Lung (tissue), 12 donors: ENCODE data around the gene URGCP. TPM values are rescaled to one million over a fixed set of nuclear protein-coding genes. Genes with fewer than 3 reads are reported as not detected.

Experiments used
- ATAC-seq: fragments of 200-7000 bp; cut with Tn5 transposase; one replicate; pipeline ENCODE4 v1.9.1; 2020; ENCODE audit warnings: moderate number of reproducible peaks; ENCODE audit not compliant: insufficient read depth, low FRiP score
- DNase-seq, 3 donors: peaks; one replicate each; pipeline ENCODE4 v3.0.0-alpha.2; 2013 to 2017
- H3K27ac ChIP-seq, 2 donors: one replicate each; pipeline ENCODE4 v1.5.1; 2013; ENCODE audit warnings: mild to moderate bottlenecking in 2 of 2, moderate library complexity in 2 of 2, control low read depth in 1 of 2, inconsistent platforms in 1 of 2, low read depth in 1 of 2, low read length in 1 of 2
- H3K27me3 ChIP-seq, 3 donors: one replicate each; pipeline ENCODE4 v1.5.1; 2013; ENCODE audit warnings: low read length in 2 of 3; ENCODE audit not compliant: control insufficient read depth in 3 of 3, insufficient read depth in 3 of 3
- H3K36me3 ChIP-seq, 4 donors: one replicate each; pipeline ENCODE4 v1.5.1; 2013; ENCODE audit warnings: low read length in 4 of 4, mild to moderate bottlenecking in 1 of 4, moderate library complexity in 1 of 4; ENCODE audit not compliant: control insufficient read depth in 4 of 4, insufficient read depth in 4 of 4
- H3K4me1 ChIP-seq, 5 donors: one replicate each; pipeline ENCODE4 v1.5.1; 2013; ENCODE audit warnings: low read length in 5 of 5, mild to moderate bottlenecking in 2 of 5, moderate library complexity in 1 of 5; ENCODE audit not compliant: control insufficient read depth in 5 of 5, insufficient read depth in 5 of 5
- H3K4me3 ChIP-seq: one replicate; pipeline ENCODE4 v1.5.1; 2013; ENCODE audit warnings: mild to moderate bottlenecking, control low read depth, moderate library complexity
- H3K9ac ChIP-seq, 2 donors: one replicate each; pipeline ENCODE4 v1.5.1; 2013; ENCODE audit warnings: low read length in 2 of 2, control low read depth in 1 of 2; ENCODE audit not compliant: insufficient read depth in 1 of 2
- H3K9me3 ChIP-seq, 4 donors: one replicate each; pipeline ENCODE4 v1.5.1; 2013; ENCODE audit warnings: low read length in 3 of 4, mild to moderate bottlenecking in 1 of 4, moderate library complexity in 1 of 4; ENCODE audit not compliant: control insufficient read depth in 4 of 4, insufficient read depth in 3 of 4
- WGBS, 2 donors: extraction: QIAGEN DNeasy Blood & Tissue Kit; methylation state at CpG; one replicate each; pipeline ENCODE4 v1.1.7; 2013; 5-methylcytosine and 5-hydroxymethylcytosine counted together
- polyA plus RNA-seq, 2 donors: library from polyadenylated mRNA; stranded (reverse); fragments of 200-250 nt; gene quantifications; one replicate each; pipeline ENCODE4 v1.2.1, GENCODE V29; 2013
- total RNA-seq, 2 donors: library from RNA; depleted of rRNA in 1 of 2; stranded (reverse); fragments of >200 nt in 1 of 2; gene quantifications; one replicate each; pipeline ENCODE4 v1.2.1, GENCODE V29; 2014 to 2021
- TF ChIP-seq, protein P1 (sequence below): IDR thresholded peaks from 2 replicates; pipeline ENCODE4 v1.5.1; 2012; ENCODE audit warnings: mild to moderate bottlenecking; ENCODE audit errors: control extremely low read depth, extremely low read depth
- donor health status: control.
- donor health status: control.
- donor health status: Bipolar disorder and iron deficiency.
- donor health status: healthy.
- donor health status: DM: yes; HTN: yes; CAD: no.

The URGCP gene
- total and polyA plus RNA-seq, 4 donors = 11.8 to 25.5 (median 19.7) TPM

DNA sequence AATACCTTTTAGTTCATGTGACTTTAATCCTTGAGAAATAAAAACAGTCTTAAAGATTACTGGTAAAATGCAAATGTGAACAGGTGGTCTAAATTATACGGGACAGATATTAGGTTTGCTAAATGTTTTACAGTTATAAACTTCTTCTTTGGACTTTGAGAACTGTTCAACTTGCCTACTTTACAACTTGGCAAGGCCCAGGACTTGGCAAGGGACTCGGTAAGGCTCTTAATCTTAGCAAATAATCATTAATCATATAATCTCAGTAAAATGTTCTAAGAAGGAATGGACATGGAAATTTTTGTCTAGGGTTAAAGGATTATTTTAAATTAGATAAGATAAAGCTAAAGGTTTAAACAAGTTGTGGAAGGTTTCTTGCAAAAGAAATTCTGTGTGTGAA lies 15.0 kb upstream of the URGCP start:
- TF ChIP-seq, protein P1, sequence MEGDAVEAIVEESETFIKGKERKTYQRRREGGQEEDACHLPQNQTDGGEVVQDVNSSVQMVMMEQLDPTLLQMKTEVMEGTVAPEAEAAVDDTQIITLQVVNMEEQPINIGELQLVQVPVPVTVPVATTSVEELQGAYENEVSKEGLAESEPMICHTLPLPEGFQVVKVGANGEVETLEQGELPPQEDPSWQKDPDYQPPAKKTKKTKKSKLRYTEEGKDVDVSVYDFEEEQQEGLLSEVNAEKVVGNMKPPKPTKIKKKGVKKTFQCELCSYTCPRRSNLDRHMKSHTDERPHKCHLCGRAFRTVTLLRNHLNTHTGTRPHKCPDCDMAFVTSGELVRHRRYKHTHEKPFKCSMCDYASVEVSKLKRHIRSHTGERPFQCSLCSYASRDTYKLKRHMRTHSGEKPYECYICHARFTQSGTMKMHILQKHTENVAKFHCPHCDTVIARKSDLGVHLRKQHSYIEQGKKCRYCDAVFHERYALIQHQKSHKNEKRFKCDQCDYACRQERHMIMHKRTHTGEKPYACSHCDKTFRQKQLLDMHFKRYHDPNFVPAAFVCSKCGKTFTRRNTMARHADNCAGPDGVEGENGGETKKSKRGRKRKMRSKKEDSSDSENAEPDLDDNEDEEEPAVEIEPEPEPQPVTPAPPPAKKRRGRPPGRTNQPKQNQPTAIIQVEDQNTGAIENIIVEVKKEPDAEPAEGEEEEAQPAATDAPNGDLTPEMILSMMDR = no peak
- Histone ChIP-seq H3K27me3 (no peaks in the 10 kb centered on the region), H3K4me3 (no peak overlapping the region), H3K9ac (no peak overlapping the region), H3K27ac (no peak overlapping the region), H3K9me3 (no peaks in the 10 kb centered on the region), H3K4me1 (peaks cover 0 to 3% (median 0%) of the 10 kb centered on the region in 5 donors), H3K36me3 (peaks cover 0 to 4% (median 0%) of the 10 kb centered on the region in 4 donors)
- WGBS, 2 donors = 44 to 79% methylated on average over 2 of the region's 2 CpGs
- ATAC-seq (no peak), DNase-seq (no peak)

DNA sequence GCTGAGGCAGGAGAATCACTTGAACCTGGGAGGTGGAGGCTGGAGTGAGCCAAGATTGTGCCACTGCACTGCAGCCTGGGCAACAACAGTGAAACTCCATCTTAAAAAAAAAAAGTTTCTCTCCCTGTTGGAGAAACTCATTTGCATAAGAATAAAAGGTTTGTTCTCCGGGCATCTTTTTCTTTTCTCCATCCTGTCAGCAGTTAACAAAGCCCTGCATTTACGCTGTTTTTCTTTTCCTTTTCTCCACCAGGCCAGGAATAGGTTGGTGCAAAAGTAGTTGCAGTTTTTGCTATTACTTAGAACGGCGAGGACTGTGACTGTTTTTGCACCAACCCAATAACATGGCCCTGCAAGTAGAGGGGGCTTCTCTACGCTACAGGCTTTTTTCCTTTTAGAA lies 9.5 kb upstream of the URGCP start:
- H3K36me3 ChIP-seq = peaks cover 0 to 3% (median 0%) of the 10 kb centered on the region in 4 donors
- no peaks in the 10 kb centered on the region for H3K4me1 ChIP-seq
- H3K27ac ChIP-seq = no peak overlapping the region
- no peak overlapping the region for H3K4me3 ChIP-seq
- WGBS, 2 donors = 95 to 99% methylated on average over 5 of the region's 5 CpGs
- ATAC-seq = no peak
- TF ChIP-seq, protein P1 = no peak
- no peaks in the 10 kb centered on the region for H3K9me3 ChIP-seq
- no peak overlapping the region for H3K9ac ChIP-seq
- DNase-seq = no peak
- no peaks in the 10 kb centered on the region for H3K27me3 ChIP-seq

DNA sequence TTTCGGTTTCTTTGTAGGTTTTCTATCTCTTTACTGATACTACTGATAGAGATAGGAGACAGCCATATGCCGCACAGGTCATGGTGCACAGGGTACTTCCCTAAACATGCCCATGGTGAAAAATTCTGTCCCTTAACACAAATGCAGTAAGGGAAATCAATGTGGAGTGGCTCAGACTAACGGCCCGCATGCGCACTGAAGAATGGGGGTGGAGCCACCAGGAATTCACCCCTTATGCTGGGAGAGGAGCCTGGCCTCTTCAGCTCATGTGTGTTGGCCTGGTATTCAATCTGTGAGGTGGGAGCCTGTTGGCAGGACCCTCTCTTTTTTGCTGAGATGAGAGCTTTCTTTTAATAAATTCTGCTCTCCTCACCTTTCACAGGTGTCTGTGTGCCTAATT lies 8.4 kb upstream of the URGCP start:
- no peaks in the 10 kb centered on the region for H3K27me3 ChIP-seq
- peaks cover 0 to 3% (median 0%) of the 10 kb centered on the region in 4 donors for H3K36me3 ChIP-seq
- no peak overlapping the region for H3K4me3 ChIP-seq
- ATAC-seq (no peak), DNase-seq (no peak)
- H3K27ac ChIP-seq = no peak overlapping the region
- no peak overlapping the region for H3K9ac ChIP-seq
- no peaks in the 10 kb centered on the region for H3K9me3 ChIP-seq
- TF ChIP-seq, protein P1 = no peak
- no peaks in the 10 kb centered on the region for H3K4me1 ChIP-seq
- WGBS, 2 donors = 92 to 94% methylated on average over 5 of the region's 5 CpGs

DNA sequence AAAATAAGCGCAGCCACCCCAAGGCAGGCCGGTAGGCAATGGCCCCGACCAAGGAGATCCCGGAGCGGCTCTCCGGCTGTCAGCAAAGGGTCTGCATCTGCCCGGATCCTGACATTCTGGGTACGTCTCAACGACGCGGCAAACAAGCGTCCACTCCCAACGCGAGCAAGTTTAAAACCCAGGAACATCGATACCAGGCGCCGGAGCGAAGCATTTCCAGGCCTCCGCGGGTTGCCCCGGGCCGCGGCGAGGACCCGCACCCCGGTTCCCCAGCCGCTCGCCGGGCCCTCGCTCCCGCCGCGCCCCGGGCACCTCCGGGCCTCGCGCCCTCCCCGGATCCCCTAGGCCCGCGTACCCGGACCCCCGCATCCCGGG lies 453 bp downstream of the URGCP start:
- WGBS, 2 donors = 0% methylated on average over 43 of the region's 43 CpGs
- no peak for ATAC-seq
- peaks cover 0 to 20% (median 7%) of the 10 kb centered on the region in 5 donors for H3K4me1 ChIP-seq

More for the DNA sequence above, 453 bp downstream of the URGCP start:
- H3K9ac ChIP-seq = peak overlapping the region; percentile 55 to 81
- peaks cover 0 to 5% (median 0%) of the 10 kb centered on the region in 4 donors for H3K36me3 ChIP-seq
- H3K9me3 ChIP-seq = no peaks in the 10 kb centered on the region
- H3K4me3 ChIP-seq = peak overlapping the region; percentile 88
- H3K27ac ChIP-seq = peak overlapping the region; percentile 89 to 98
- TF ChIP-seq, protein P1 = no peak
- peak; percentile 71 to 73 (median 71) for DNase-seq
- no peaks in the 10 kb centered on the region for H3K27me3 ChIP-seq
